HepG2 (cell line): ENCODE data around the gene C14orf119. TPM values are rescaled to one million over a fixed set of nuclear protein-coding genes. Genes with fewer than 3 reads are reported as not detected.
A peak's percentile ranks its signal among the peaks of the same experiment; 100 is the strongest.

Experiments used
- AGO2 ChIP-seq: fragments of 200-400 bp; formaldehyde crosslinking; optimal IDR thresholded peaks from 2 replicates; pipeline ENCODE3; 2017; ENCODE audit warnings: mild to moderate bottlenecking, low read depth, low read length, moderate library complexity
- ATAD3A ChIP-seq: sonication (generic); formaldehyde crosslinking; IDR thresholded peaks from 2 replicates; pipeline ENCODE4 v1.4.0; 2020; ENCODE audit warnings: missing genetic modification reagents
- CBX5 ChIP-seq: sonication (generic); formaldehyde crosslinking; IDR thresholded peaks from 2 replicates; pipeline ENCODE4 v1.4.0; 2020; ENCODE audit warnings: missing genetic modification reagents, borderline replicate concordance
- CCAR2 ChIP-seq: fragments of 200-400 bp; formaldehyde crosslinking; optimal IDR thresholded peaks from 2 replicates; pipeline ENCODE3; 2018; ENCODE audit warnings: low read depth, mild to moderate bottlenecking, low read length, moderate library complexity
- DPF2 ChIP-seq: sonication (generic); formaldehyde crosslinking; IDR thresholded peaks from 2 replicates; pipeline ENCODE4 v1.4.0; 2020; ENCODE audit warnings: mild to moderate bottlenecking, low read depth, missing genetic modification reagents, borderline replicate concordance
- ELK4 ChIP-seq: sonication (generic); formaldehyde crosslinking; IDR thresholded peaks from 2 replicates; pipeline ENCODE4 v1.9.0; 2021; ENCODE audit warnings: missing genetic modification reagents, borderline replicate concordance
- FOXA1 ChIP-seq, 2 experiments: fragments of 450-650 bp in 1 of 2; sonication (generic) in 1 of 2; formaldehyde crosslinking in 1 of 2; IDR thresholded peaks; 2 replicates each; pipeline versions ENCODE4 v1.4.0 to v1.6.1; 2016 to 2020; ENCODE audit warnings: missing genetic modification reagents in 1 of 2
- FOXA3 ChIP-seq: IDR thresholded peaks from 2 replicates; pipeline ENCODE4 v1.6.1; 2016; ENCODE audit warnings: missing genetic modification reagents, missing compliant biosample characterization
- MED13 ChIP-seq: sonication (generic); formaldehyde crosslinking; IDR thresholded peaks from 2 replicates; pipeline ENCODE4 v1.5.0; 2020; ENCODE audit warnings: missing genetic modification reagents
- NBN ChIP-seq: fragments of 450-650 bp; conservative IDR thresholded peaks from 2 replicates; pipeline ENCODE4 v1.6.1; 2017
- NCOR1 ChIP-seq: fragments of 200-600 bp; sonication (generic); IDR thresholded peaks from 2 replicates; pipeline ENCODE4 v1.7.0; 2017; ENCODE audit warnings: antibody characterized with exemption, low read length, borderline replicate concordance
- ONECUT2 ChIP-seq: sonication (generic); formaldehyde crosslinking; IDR thresholded peaks from 2 replicates; pipeline ENCODE4 v1.4.0; 2020; ENCODE audit warnings: missing genetic modification reagents
- PCBP2 ChIP-seq: fragments of 200-400 bp; formaldehyde crosslinking; optimal IDR thresholded peaks from 2 replicates; pipeline ENCODE3; 2018; ENCODE audit warnings: low read length, low read depth; ENCODE audit not compliant: poor library complexity, severe bottlenecking
- PRPF4 ChIP-seq: fragments of 200-400 bp; formaldehyde crosslinking; IDR thresholded peaks from 2 replicates; pipeline ENCODE4 v1.6.1; 2016; ENCODE audit warnings: low read length, low read depth; ENCODE audit not compliant: poor library complexity, severe bottlenecking
- SAFB2 ChIP-seq: sonication (generic); formaldehyde crosslinking; IDR thresholded peaks from 2 replicates; pipeline ENCODE4 v1.5.1; 2020; ENCODE audit warnings: missing genetic modification reagents, low read depth, mild to moderate bottlenecking, borderline replicate concordance
- SKIL ChIP-seq: sonication (generic); formaldehyde crosslinking; IDR thresholded peaks from 2 replicates; pipeline ENCODE4 v1.8.0; 2022; ENCODE audit warnings: missing genetic modification reagents, mild to moderate bottlenecking, moderate library complexity, borderline replicate concordance
- SMAD3 ChIP-seq: sonication (generic); formaldehyde crosslinking; IDR thresholded peaks from 2 replicates; pipeline ENCODE4 v1.4.0; 2020; ENCODE audit warnings: missing genetic modification reagents
- SRSF9 ChIP-seq: fragments of 200-400 bp; formaldehyde crosslinking; IDR thresholded peaks from 2 replicates; pipeline ENCODE4 v1.6.1; 2018; ENCODE audit warnings: borderline replicate concordance, mild to moderate bottlenecking, low read depth, low read length; ENCODE audit not compliant: insufficient read depth, poor library complexity, severe bottlenecking
- ZBTB10 ChIP-seq: sonication (generic); formaldehyde crosslinking; IDR thresholded peaks from 2 replicates; pipeline ENCODE4 v1.4.0; 2020; ENCODE audit warnings: missing genetic modification reagents, borderline replicate concordance
- ZFP36L2 ChIP-seq: sonication (generic); formaldehyde crosslinking; IDR thresholded peaks from 2 replicates; pipeline ENCODE4 v1.4.0; 2020; ENCODE audit warnings: missing genetic modification reagents
- ZNF180 ChIP-seq: sonication (generic); formaldehyde crosslinking; IDR thresholded peaks from 2 replicates; pipeline ENCODE4 v1.4.0; 2020; ENCODE audit warnings: low read depth, missing genetic modification reagents, borderline replicate concordance
- ZNF432 ChIP-seq: sonication (generic); formaldehyde crosslinking; IDR thresholded peaks from 2 replicates; pipeline ENCODE4 v1.5.0; 2020; ENCODE audit warnings: missing genetic modification reagents, mild to moderate bottlenecking, borderline replicate concordance
- polyA plus RNA-seq, 8 experiments: library from polyadenylated mRNA; depleted of rRNA in 3 of 8; stranded (reverse) in 7 of 8; unstranded in 1 of 8; fragments of >200 nt; fragmentation: Illumina TruSeq in 4 of 8; extraction: Trizol in 4 of 8; gene quantifications; 2 replicates each; pipeline versions ENCODE4 v1.2.1 to v1.2.3, GENCODE V29; 2011 to 2016; ENCODE audit warnings: low read depth in 4 of 8, missing spikeins in 1 of 8, mixed read lengths in 1 of 8; ENCODE audit not compliant: insufficient read depth in 1 of 8
- total RNA-seq, 5 experiments: library from RNA; depleted of rRNA; stranded (reverse); fragments of >200 nt; fragmentation: Illumina TruSeq; extraction: Trizol; gene quantifications; 2 replicates each; pipeline ENCODE4 v1.2.3, GENCODE V29; 2016; ENCODE audit warnings: low read depth in 1 of 5

C14orf119 gene
- total and polyA plus RNA-seq, 2 of the 13 experiments (the other 11 are each of a cell fraction or from before 2014, with no cell fraction given) = 117 to 206 TPM

GRCh38 chr14:23095196-23096108, at the start of gene C14orf119 (continued):
- TF ChIP-seq SMAD3 (peak; percentile 39; the same call in 1 of the 2 replicates), ZBTB10 (CRISPR knock-in tag) (0 out of 2 replicates have a peak, but pooled peaks have one; percentile 81), NBN (no peak), ATAD3A (CRISPR knock-in tag) (peak; percentile 80; the same call in 1 of the 2 replicates), MED13 (no peak; the same call in 1 of the 2 replicates), PCBP2 (no peak), SKIL (CRISPR knock-in tag) (no peak), DPF2 (CRISPR knock-in tag) (no peak), ZNF432 (CRISPR knock-in tag) (no peak), NCOR1 (peak; percentile 54; the same call in 1 of the 2 replicates), SRSF9 (no peak), CBX5 (peak; percentile 21; the same call in 1 of the 2 replicates), PRPF4 (no peak), AGO2 (no peak), ONECUT2 (CRISPR knock-in tag) (peak; percentile 39; the same call in 1 of the 2 replicates), ELK4 (CRISPR knock-in tag) (peak; percentile 95; the same call in 1 of the 2 replicates), SAFB2 (CRISPR knock-in tag) (peak; percentile 41; the same call in 1 of the 2 replicates), ZFP36L2 (CRISPR knock-in tag) (no peak), CCAR2 (peak; percentile 84), FOXA3 (CRISPR knock-in tag) (no peak; the same call in 1 of the 2 replicates), FOXA1 (IDR thresholded peaks at IDR 0.05) (no peak), FOXA1 (CRISPR knock-in tag; IDR thresholded peaks at IDR 0.05) (0 out of 2 replicates have a peak, but pooled peaks have one; percentile 19), ZNF180 (CRISPR knock-in tag) (no peak)
